ENCODE results near the gene LAMA2.

The LAMA2 gene

GRCh38 chr6:129282019-129282418, 399.1 kb downstream of the LAMA2 start:
- H3K36me3 ChIP-seq = no peaks in the 10 kb centered on the region
- H3K4me3 ChIP-seq (ENCODE audit: low read depth in 1 of 2, low read length in 1 of 2) = no peak overlapping the region
- TF ChIP-seq, protein P1, sequence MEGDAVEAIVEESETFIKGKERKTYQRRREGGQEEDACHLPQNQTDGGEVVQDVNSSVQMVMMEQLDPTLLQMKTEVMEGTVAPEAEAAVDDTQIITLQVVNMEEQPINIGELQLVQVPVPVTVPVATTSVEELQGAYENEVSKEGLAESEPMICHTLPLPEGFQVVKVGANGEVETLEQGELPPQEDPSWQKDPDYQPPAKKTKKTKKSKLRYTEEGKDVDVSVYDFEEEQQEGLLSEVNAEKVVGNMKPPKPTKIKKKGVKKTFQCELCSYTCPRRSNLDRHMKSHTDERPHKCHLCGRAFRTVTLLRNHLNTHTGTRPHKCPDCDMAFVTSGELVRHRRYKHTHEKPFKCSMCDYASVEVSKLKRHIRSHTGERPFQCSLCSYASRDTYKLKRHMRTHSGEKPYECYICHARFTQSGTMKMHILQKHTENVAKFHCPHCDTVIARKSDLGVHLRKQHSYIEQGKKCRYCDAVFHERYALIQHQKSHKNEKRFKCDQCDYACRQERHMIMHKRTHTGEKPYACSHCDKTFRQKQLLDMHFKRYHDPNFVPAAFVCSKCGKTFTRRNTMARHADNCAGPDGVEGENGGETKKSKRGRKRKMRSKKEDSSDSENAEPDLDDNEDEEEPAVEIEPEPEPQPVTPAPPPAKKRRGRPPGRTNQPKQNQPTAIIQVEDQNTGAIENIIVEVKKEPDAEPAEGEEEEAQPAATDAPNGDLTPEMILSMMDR (IDR thresholded peaks at IDR 0.05) = no peak
- no peak overlapping the region for H3K27ac ChIP-seq
- no peaks in the 10 kb centered on the region for H3K4me1 ChIP-seq (ENCODE audit: control insufficient read depth in 1 of 2, insufficient read depth in 1 of 2, low read depth in 1 of 2, low read length in 1 of 2)
- H3K9me3 ChIP-seq = no peaks in the 10 kb centered on the region
- no peaks in the 10 kb centered on the region for H3K27me3 ChIP-seq

- no peaks in the 10 kb centered on the region for H3K27me3 ChIP-seq
- H3K36me3 ChIP-seq = no peaks in the 10 kb centered on the region
- H3K27ac ChIP-seq = no peak overlapping the region
- H3K9me3 ChIP-seq = no peaks in the 10 kb centered on the region
- no peak overlapping the region for H3K4me3 ChIP-seq (ENCODE audit: low read depth in 1 of 2, low read length in 1 of 2)
- TF ChIP-seq, protein P1 (IDR thresholded peaks at IDR 0.05) = no peak
- no peaks in the 10 kb centered on the region for H3K4me1 ChIP-seq (ENCODE audit: control insufficient read depth in 1 of 2, insufficient read depth in 1 of 2, low read depth in 1 of 2, low read length in 1 of 2)
Observed at GRCh38 chr6:129284225-129284624, 401.3 kb downstream of the LAMA2 start.

- Histone ChIP-seq H3K36me3 (no peaks in the 10 kb centered on the region), H3K27ac (no peak overlapping the region), H3K4me1 (ENCODE audit: control insufficient read depth in 1 of 2, insufficient read depth in 1 of 2, low read depth in 1 of 2, low read length in 1 of 2) (no peaks in the 10 kb centered on the region), H3K9me3 (no peaks in the 10 kb centered on the region), H3K4me3 (ENCODE audit: low read depth in 1 of 2, low read length in 1 of 2) (no peak overlapping the region), H3K27me3 (no peaks in the 10 kb centered on the region)
- TF ChIP-seq, protein P1 (IDR thresholded peaks at IDR 0.05) = no peak
Observed at GRCh38 chr6:129287231-129288177, 404.6 kb downstream of the LAMA2 start.

- Histone ChIP-seq H3K4me3 (ENCODE audit: low read depth in 1 of 2, low read length in 1 of 2) (no peak overlapping the region), H3K36me3 (no peaks in the 10 kb centered on the region)
- TF ChIP-seq, protein P1 (IDR thresholded peaks at IDR 0.05) = no peak
Observed at GRCh38 chr6:129289442-129289841, 406.5 kb downstream of the LAMA2 start.

GRCh38 chr6:129292836-129293235, 409.9 kb downstream of the LAMA2 start:
- TF ChIP-seq, protein P1 (IDR thresholded peaks at IDR 0.05) = no peak
- no peaks in the 10 kb centered on the region for H3K9me3 ChIP-seq
- no peak overlapping the region for H3K4me3 ChIP-seq (ENCODE audit: low read depth in 1 of 2, low read length in 1 of 2)

More at GRCh38 chr6:129289442-129289841, 406.5 kb downstream of the LAMA2 start:
- Histone ChIP-seq H3K27ac (no peak overlapping the region), H3K9me3 (no peaks in the 10 kb centered on the region), H3K4me1 (ENCODE audit: control insufficient read depth in 1 of 2, insufficient read depth in 1 of 2, low read depth in 1 of 2, low read length in 1 of 2) (no peaks in the 10 kb centered on the region), H3K27me3 (no peaks in the 10 kb centered on the region)

More at GRCh38 chr6:129292836-129293235, 409.9 kb downstream of the LAMA2 start:
- H3K27ac ChIP-seq = no peak overlapping the region
- H3K27me3 ChIP-seq = no peaks in the 10 kb centered on the region
- no peaks in the 10 kb centered on the region for H3K4me1 ChIP-seq (ENCODE audit: control insufficient read depth in 1 of 2, insufficient read depth in 1 of 2, low read depth in 1 of 2, low read length in 1 of 2)
- no peaks in the 10 kb centered on the region for H3K36me3 ChIP-seq

Measured in neutrophil (primary cell).